Measurements from ENCODE around the gene RSPO4. TPM values are rescaled to one million over a fixed set of nuclear protein-coding genes. Genes with fewer than 3 reads are reported as not detected.

Gene RSPO4
- total RNA-seq, 1 experiment from 2014 or later = 6.7 TPM

GRCh38 chr20:963795-964194 is 38.3 kb downstream of the RSPO4 start:
- no peak overlapping the region for H3K4me3 Mint-ChIP-seq
- H3K4ac ChIP-seq (ENCODE audit: low read depth, low read length) = no peak overlapping the region
- H2AK5ac ChIP-seq (ENCODE audit: insufficient read length, low read length) = no peak overlapping the region
- no peak overlapping the region for H2BK20ac ChIP-seq (ENCODE audit: low read depth, low read length, poor library complexity, severe bottlenecking)
- H3K56ac ChIP-seq (ENCODE audit: insufficient read length, low read depth, low read length) = no peak overlapping the region
- H3K27ac ChIP-seq (ENCODE audit: insufficient read length, low read depth, low read length) = no peak overlapping the region
- no peak overlapping the region for H3K4me2 ChIP-seq (ENCODE audit: insufficient read depth, insufficient read length, low read length)
- no peak overlapping the region for H2AFZ ChIP-seq (ENCODE audit: low read length)
- H2BK120ac ChIP-seq (ENCODE audit: low read depth, low read length, poor library complexity, severe bottlenecking) = no peak overlapping the region
- no peak overlapping the region for H2BK15ac ChIP-seq (ENCODE audit: low read depth, low read length)
- H4K5ac ChIP-seq (ENCODE audit: insufficient read length, low read depth, low read length) = no peak overlapping the region
- H3K27me3 ChIP-seq (ENCODE audit: insufficient read depth, low read length) = no peaks in the 10 kb centered on the region
- no peak overlapping the region for H3K27ac Mint-ChIP-seq
- no peak overlapping the region for H3T11ph ChIP-seq (ENCODE audit: low read length)
- no peak overlapping the region for H2BK12ac ChIP-seq (ENCODE audit: insufficient read length, low read depth, low read length)
- no peak overlapping the region for H3K14ac ChIP-seq (ENCODE audit: insufficient read depth, low read length)
- peaks cover 9 to 13% of the 10 kb centered on the region in 2 experiments for H3K4me1 Mint-ChIP-seq
- WGBS (ENCODE audit: extremely low coverage, insufficient read length, low lambda C conversion rate) = no CpG with 5 or more reads among the region's 10 CpGs
- H3K9ac ChIP-seq (ENCODE audit: extremely low read depth, insufficient read length, low read length) = no peak overlapping the region
- H3K18ac ChIP-seq (ENCODE audit: insufficient read length, low read depth, low read length) = no peak overlapping the region
- peaks cover 3 to 5% of the 10 kb centered on the region in 2 experiments; a peak in 4 of 5 replicates for H3K9me3 Mint-ChIP-seq
- H4K8ac ChIP-seq (replicated peaks; ENCODE audit: insufficient read length, low read depth, low read length) = no peak overlapping the region
- no peak overlapping the region for H3K23ac ChIP-seq (ENCODE audit: insufficient read length, low read depth, low read length)
- no peak for TF ChIP-seq CTCF (conservative IDR thresholded peaks at IDR 0.05)
- H3K79me2 ChIP-seq (ENCODE audit: insufficient read depth, low read length) = no peaks in the 10 kb centered on the region
- no peak for DNase-seq
- no peaks in the 10 kb centered on the region for H3K79me1 ChIP-seq (ENCODE audit: insufficient read depth, low read depth, low read length, poor library complexity, severe bottlenecking)
- peaks cover 1% of the 10 kb centered on the region for H3K27me3 Mint-ChIP-seq (ENCODE audit: low read depth)
- H3K9me3 ChIP-seq (ENCODE audit: control insufficient read depth, low read depth, low read length) = no peaks in the 10 kb centered on the region
- H4K20me1 ChIP-seq (ENCODE audit: control insufficient read depth, insufficient read depth, insufficient read length) = no peaks in the 10 kb centered on the region
- no peak overlapping the region for H2BK5ac ChIP-seq (ENCODE audit: insufficient read length, low read length)
- peaks cover 0 to 5% (median 2%) of the 10 kb centered on the region in 3 experiments; a peak in 2 of 7 replicates for H3K36me3 Mint-ChIP-seq (ENCODE audit: insufficient read depth in 1 of 3, low read depth in 3 of 3)
- no peak overlapping the region for H4K91ac ChIP-seq (ENCODE audit: insufficient read length, low read depth, low read length)
- H3K4me1 ChIP-seq (ENCODE audit: insufficient read depth, low read length) = no peaks in the 10 kb centered on the region
- H3K23me2 ChIP-seq (ENCODE audit: insufficient read length, low read depth, low read length, poor library complexity, severe bottlenecking) = no peaks in the 10 kb centered on the region

All from H9 (cell line).